GM12873 (cell line): ENCODE measurements around the gene MANBA.

Experiments used
- TF ChIP-seq, protein P1 (sequence below): IDR thresholded peaks from 2 replicates; pipeline ENCODE4 v1.5.1; 2012; ENCODE audit warnings: low read depth, mild to moderate bottlenecking, moderate library complexity, low read length, control low read depth; ENCODE audit not compliant: insufficient read depth; ENCODE audit errors: missing control alignments

MANBA gene

DNA sequence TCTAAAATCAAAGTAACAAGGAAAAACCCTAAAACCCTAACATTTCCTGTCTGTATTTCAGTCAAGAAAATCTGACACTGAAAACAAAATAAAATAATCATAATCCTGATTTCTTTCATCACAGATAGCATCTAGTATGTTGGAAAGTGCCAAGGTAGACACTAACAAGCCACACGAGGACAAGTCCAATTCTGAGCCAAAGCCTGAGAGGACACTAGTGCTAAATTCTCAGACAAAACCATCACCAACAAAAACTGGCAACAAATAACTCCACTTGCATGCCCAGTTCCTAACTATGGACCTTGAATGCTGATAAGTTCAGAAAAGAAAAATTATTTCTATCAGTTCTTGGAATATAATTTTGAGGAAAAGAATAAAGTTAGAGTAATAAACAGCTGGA is 113.7 kb downstream of the MANBA start:
- TF ChIP-seq, protein P1, sequence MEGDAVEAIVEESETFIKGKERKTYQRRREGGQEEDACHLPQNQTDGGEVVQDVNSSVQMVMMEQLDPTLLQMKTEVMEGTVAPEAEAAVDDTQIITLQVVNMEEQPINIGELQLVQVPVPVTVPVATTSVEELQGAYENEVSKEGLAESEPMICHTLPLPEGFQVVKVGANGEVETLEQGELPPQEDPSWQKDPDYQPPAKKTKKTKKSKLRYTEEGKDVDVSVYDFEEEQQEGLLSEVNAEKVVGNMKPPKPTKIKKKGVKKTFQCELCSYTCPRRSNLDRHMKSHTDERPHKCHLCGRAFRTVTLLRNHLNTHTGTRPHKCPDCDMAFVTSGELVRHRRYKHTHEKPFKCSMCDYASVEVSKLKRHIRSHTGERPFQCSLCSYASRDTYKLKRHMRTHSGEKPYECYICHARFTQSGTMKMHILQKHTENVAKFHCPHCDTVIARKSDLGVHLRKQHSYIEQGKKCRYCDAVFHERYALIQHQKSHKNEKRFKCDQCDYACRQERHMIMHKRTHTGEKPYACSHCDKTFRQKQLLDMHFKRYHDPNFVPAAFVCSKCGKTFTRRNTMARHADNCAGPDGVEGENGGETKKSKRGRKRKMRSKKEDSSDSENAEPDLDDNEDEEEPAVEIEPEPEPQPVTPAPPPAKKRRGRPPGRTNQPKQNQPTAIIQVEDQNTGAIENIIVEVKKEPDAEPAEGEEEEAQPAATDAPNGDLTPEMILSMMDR: no peak

DNA sequence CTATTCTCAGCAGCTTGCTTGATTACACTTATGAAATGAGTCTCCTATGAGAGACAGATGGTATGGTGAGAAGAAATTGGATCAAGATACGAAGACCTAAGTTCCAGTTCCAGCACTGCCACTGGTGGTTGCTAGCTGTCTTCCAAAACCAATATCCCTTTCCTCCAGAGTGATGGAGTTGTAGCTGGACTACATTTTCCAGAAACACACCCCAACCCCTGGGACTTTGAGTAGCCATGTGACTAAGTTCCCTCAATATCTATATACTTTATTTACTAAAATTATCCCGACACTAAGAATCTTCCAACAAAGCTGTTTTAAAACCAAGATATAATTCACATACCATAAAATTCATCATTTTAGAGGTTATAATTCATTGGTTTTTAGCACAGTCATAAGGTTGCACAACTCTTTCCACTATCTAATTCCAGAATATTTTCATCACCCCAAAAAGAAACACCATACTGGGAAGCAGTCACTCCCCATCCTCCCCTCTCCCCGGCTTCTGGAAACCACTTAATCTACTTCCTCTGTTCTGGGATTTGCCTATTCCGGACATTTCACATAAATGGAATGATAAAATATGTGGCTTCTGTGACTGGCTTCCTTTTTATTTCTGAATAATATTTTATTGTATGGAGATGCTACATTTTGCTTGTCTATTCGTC is 118.0 kb downstream of the MANBA start:
- TF ChIP-seq, protein P1: no peak

DNA sequence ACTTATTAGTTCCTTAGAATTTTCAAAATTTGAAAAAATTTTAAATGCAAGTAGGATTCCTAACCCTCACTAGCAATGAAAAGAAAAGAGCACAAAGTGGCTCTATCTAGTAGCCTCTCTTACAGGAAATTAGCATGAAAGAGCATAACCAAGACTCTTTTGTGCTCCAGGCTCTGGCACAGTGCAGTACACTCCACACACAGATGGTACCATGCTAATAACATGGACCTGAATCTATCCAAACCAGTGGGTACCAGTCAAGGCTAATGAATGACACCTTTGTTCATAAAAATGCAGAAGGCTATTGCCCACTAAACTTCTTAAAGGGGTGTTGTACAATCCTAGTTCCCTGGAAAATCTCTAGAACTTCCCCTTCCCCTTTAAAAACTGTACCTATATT is 119.0 kb downstream of the MANBA start:
- TF ChIP-seq, protein P1: no peak

DNA sequence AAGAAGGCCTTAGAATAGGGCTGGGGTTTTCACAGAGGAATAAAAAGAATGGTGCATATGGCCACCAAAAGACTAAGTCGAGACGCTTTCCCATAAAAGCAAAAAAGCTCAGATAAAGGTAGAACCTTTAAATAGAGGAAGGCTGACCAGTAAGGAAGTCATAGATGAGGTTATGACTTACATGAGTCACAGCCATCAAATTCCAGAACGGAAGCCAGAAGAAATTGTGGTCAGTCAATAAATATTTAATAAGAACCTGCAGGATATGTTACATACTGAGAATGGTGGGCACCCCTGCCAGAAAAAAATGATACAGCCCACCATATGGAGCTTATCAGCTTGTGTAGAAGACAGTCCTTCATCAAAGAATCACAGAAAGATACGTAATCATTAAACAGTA is 120.1 kb downstream of the MANBA start:
- TF ChIP-seq, protein P1: no peak

DNA sequence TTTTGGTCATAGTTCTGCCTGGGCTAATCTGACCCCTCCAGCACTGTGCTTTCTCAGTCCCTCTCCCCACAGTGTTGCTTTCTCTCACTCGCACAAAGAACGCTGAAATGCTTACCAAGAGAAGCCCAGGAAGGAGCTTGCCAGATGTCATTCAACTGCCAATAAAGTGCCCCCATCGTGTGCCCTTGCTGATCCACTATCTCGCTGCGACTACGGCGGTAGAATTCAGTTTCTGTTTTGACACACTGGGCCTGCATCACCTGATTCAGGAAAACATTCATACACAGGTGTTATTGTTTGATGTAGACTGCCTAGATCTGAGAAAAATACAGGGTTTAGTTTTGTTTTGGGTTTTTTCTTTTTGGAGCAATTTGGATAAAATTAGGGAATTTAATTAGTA is 121.2 kb downstream of the MANBA start:
- TF ChIP-seq, protein P1: no peak

DNA sequence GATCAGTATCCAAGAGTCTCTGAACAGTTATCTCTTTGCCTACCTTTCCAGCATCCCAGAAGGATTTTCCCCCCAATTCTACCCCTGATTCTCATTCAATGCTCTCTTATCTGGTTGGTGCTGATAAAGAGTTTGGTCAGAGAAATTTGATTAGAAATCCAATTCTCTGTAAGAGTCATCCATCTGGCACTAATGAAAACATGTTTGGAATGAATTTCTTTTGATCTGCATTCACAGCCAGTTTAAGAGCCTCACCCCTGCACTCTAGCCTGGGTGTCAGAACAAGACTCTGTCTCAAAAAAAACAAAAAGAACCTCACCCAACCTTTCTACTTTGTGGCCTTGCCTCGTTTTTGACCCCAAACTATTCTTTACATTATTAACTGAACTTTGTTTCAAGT is 122.1 kb downstream of the MANBA start:
- TF ChIP-seq, protein P1: no peak

DNA sequence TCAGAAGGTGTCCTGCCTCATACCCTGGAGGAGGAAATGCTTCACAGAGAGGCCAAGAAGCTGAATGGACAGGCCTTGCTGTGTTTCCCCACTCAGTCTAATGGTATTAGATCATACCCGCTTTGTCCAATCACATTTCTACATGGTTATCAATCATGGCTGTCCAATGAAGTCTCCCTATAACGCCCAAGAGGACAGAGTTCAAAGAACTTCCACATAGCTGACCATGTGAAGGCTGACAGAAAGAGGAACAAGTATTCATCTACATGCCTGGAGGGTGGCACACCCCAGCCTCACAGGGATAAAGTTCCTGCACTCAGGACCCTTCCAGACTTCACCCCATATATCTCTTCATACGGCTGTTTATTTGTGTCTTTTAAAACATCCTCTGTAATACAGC is 123.4 kb downstream of the MANBA start:
- TF ChIP-seq, protein P1: no peak
